ENCODE data around the gene LRRC9. TPM values are rescaled to one million over a fixed set of nuclear protein-coding genes. Genes with fewer than 3 reads are reported as not detected.

Gene LRRC9
- polyA plus RNA-seq, 1 of the 3 experiments (the other 2 are of a cell fraction), result not detected

DNA sequence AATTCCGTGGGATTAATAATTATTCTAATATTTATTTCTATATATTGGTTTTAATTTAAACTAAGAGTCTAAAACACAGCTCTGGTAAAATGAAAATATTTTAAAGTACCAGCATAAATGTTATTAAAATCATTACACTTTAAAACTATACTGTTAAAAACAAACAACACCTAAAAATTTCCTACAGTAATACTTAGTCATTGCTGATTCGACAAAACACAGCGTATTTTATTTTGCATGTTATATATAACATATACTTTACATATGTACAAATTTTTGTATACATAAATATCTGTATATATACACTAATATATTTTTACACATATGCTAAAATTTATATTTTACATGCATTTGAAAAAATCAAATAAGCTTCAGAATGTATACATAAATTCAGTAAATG lies 165.7 kb downstream of the LRRC9 start:
- Histone ChIP-seq H4K20me1 (ENCODE audit: insufficient read depth) (no peaks in the 10 kb centered on the region), H3F3A (replicated peaks; ENCODE audit: insufficient read depth) (no peaks in the 10 kb centered on the region), H3K9me2 (no peaks in the 10 kb centered on the region), H3K4me2 (no peak overlapping the region), H3K9ac (no peak overlapping the region), H3K27ac (ENCODE audit: low read depth in 2 of 2, low read length in 1 of 2) (no peak overlapping the region), H2AFZ (ENCODE audit: low read depth) (no peak overlapping the region), H3K9me3 (no peaks in the 10 kb centered on the region), H3K4me3 (ENCODE audit: low read depth in 2 of 2, low read length in 1 of 2) (no peak overlapping the region), H3K4me1 (ENCODE audit: control insufficient read depth in 1 of 2, insufficient read depth in 2 of 2, low read depth in 1 of 2, low read length in 1 of 2) (peaks cover 2 to 10% of the 10 kb centered on the region in 2 experiments; a peak in 2 of 4 replicates), H3K79me2 (ENCODE audit: insufficient read depth) (no peaks in the 10 kb centered on the region; the same call in 1 of the 2 replicates), H3K27me3 (ENCODE audit: insufficient read depth) (no peaks in the 10 kb centered on the region), H3K36me3 (replicated peaks in 1 of 2; ENCODE audit: control insufficient read depth in 1 of 2, insufficient read depth in 2 of 2, low read length in 1 of 2) (no peaks in the 10 kb centered on the region)
- CTCF ChIA-PET, result interaction anchor here (0.7 to 1.8 kb wide), 4 partner anchors 68 to 245 kb away, joined by 3 to 6 read pairs (median 3); no protein-coding TSS in a partner anchor
- TF ChIP-seq, protein P1, sequence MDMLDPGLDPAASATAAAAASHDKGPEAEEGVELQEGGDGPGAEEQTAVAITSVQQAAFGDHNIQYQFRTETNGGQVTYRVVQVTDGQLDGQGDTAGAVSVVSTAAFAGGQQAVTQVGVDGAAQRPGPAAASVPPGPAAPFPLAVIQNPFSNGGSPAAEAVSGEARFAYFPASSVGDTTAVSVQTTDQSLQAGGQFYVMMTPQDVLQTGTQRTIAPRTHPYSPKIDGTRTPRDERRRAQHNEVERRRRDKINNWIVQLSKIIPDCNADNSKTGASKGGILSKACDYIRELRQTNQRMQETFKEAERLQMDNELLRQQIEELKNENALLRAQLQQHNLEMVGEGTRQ (IDR thresholded peaks at IDR 0.05; ENCODE audit: borderline replicate concordance, low read depth, low read length), result no peak
- TF ChIP-seq RFX5 (IDR thresholded peaks at IDR 0.05; ENCODE audit: low read length) (no peak), RXRA (IDR thresholded peaks at IDR 0.05; ENCODE audit: borderline replicate concordance, low read depth) (no peak), RCOR1 (IDR thresholded peaks at IDR 0.05; ENCODE audit: low read length) (no peak), GATA2 (CRISPR knock-in tag; IDR thresholded peaks at IDR 0.05) (no peak), SIN3A (IDR thresholded peaks at IDR 0.05; ENCODE audit: borderline replicate concordance, low read depth, low read length) (no peak), CHD2 (IDR thresholded peaks at IDR 0.05; ENCODE audit: low read length, partially characterized antibody) (no peak), TAF1 (IDR thresholded peaks at IDR 0.05; ENCODE audit: borderline replicate concordance, low read depth, low read length) (no peak), TEAD4 (IDR thresholded peaks at IDR 0.05; ENCODE audit: borderline replicate concordance, insufficient read depth) (no peak), YY1 (IDR thresholded peaks at IDR 0.05; ENCODE audit: low read depth) (no peak), TCF12 (IDR thresholded peaks at IDR 0.05) (no peak), NFIC (IDR thresholded peaks at IDR 0.05; ENCODE audit: borderline replicate concordance) (no peak), FOXJ3 (CRISPR knock-in tag; IDR thresholded peaks at IDR 0.05) (no peak), FOSL2 (IDR thresholded peaks at IDR 0.05; ENCODE audit: borderline replicate concordance, low read depth) (no peak), FOXM1 (IDR thresholded peaks at IDR 0.05; ENCODE audit: low read depth) (no peak)
- TF ChIP-seq, protein P2, sequence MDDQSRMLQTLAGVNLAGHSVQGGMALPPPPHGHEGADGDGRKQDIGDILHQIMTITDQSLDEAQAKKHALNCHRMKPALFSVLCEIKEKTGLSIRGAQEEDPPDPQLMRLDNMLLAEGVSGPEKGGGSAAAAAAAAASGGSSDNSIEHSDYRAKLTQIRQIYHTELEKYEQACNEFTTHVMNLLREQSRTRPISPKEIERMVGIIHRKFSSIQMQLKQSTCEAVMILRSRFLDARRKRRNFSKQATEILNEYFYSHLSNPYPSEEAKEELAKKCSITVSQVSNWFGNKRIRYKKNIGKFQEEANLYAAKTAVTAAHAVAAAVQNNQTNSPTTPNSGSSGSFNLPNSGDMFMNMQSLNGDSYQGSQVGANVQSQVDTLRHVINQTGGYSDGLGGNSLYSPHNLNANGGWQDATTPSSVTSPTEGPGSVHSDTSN (IDR thresholded peaks at IDR 0.05), result no peak
- TF ChIP-seq, protein P3, sequence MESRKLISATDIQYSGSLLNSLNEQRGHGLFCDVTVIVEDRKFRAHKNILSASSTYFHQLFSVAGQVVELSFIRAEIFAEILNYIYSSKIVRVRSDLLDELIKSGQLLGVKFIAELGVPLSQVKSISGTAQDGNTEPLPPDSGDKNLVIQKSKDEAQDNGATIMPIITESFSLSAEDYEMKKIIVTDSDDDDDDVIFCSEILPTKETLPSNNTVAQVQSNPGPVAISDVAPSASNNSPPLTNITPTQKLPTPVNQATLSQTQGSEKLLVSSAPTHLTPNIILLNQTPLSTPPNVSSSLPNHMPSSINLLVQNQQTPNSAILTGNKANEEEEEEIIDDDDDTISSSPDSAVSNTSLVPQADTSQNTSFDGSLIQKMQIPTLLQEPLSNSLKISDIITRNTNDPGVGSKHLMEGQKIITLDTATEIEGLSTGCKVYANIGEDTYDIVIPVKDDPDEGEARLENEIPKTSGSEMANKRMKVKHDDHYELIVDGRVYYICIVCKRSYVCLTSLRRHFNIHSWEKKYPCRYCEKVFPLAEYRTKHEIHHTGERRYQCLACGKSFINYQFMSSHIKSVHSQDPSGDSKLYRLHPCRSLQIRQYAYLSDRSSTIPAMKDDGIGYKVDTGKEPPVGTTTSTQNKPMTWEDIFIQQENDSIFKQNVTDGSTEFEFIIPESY (IDR thresholded peaks at IDR 0.05; ENCODE audit: borderline replicate concordance, low read depth), result no peak
- TF ChIP-seq, protein P4, sequence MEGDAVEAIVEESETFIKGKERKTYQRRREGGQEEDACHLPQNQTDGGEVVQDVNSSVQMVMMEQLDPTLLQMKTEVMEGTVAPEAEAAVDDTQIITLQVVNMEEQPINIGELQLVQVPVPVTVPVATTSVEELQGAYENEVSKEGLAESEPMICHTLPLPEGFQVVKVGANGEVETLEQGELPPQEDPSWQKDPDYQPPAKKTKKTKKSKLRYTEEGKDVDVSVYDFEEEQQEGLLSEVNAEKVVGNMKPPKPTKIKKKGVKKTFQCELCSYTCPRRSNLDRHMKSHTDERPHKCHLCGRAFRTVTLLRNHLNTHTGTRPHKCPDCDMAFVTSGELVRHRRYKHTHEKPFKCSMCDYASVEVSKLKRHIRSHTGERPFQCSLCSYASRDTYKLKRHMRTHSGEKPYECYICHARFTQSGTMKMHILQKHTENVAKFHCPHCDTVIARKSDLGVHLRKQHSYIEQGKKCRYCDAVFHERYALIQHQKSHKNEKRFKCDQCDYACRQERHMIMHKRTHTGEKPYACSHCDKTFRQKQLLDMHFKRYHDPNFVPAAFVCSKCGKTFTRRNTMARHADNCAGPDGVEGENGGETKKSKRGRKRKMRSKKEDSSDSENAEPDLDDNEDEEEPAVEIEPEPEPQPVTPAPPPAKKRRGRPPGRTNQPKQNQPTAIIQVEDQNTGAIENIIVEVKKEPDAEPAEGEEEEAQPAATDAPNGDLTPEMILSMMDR (IDR thresholded peaks at IDR 0.05), result no peak
- DNase-seq, result no peak
- WGBS (ENCODE audit: low lambda C conversion rate), result 88% methylated on average over 3 of the region's 3 CpGs
- POLR2A ChIA-PET, result no interaction called here

All from SK-N-SH (cell line).